ENCODE measurements around the gene MOGAT1.

Gene MOGAT1

DNA sequence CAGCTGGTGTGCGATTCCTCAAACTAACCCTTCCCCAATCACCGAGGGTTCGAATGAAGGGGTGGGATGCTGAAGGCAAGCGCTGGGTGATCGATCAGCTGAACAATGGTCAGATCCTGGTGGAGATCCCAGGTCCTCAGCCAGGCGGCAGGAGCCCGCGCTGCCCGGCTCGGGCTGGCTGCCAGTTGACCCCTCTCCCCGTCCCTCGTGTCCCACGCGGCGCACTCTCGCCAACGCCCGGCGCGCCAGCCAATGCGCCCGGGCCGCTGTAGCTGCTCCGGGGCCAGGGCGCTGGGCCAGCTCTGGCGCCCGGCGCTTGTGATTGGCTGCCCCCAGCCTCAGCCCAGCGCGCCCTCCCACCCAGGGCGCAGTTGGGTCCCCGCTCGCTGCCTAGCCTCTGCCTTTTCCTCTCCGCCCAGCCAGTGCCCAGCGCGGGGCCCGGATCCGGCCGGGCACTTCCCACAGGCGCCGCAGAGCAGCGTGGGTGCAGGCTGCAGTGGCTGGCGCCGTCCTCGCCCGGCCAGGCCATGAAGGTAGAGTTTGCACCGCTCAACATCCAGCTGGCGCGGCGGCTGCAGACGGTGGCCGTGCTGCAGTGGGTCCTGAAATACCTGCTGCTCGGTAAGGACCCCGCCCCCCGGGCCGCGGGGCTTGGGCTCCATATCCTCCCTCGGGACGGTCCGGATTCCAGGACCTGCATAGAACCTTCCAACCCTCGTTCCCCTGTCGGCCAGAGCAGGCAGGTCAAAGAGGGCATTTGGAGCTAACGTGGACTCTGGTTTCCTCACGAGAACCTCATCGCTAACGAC, at the start of gene MOGAT1:
MOGAT1 (plus strand) TSS at position 400 of the 809 bp plus-strand sequence; CDS start at position 528, 128 bp downstream.
- no peak for DNase-seq (ENCODE audit: low read depth, low spot score)

GRCh38 chr2:222621893-222622292, 49.6 kb upstream of the MOGAT1 start:
- DNase-seq (ENCODE audit: low read depth, low spot score): no peak

- no peak for DNase-seq (ENCODE audit: low read depth, low spot score)
These were observed 48.5 kb upstream of the MOGAT1 start for GRCh38 chr2:222622910-222623309.

DNA sequence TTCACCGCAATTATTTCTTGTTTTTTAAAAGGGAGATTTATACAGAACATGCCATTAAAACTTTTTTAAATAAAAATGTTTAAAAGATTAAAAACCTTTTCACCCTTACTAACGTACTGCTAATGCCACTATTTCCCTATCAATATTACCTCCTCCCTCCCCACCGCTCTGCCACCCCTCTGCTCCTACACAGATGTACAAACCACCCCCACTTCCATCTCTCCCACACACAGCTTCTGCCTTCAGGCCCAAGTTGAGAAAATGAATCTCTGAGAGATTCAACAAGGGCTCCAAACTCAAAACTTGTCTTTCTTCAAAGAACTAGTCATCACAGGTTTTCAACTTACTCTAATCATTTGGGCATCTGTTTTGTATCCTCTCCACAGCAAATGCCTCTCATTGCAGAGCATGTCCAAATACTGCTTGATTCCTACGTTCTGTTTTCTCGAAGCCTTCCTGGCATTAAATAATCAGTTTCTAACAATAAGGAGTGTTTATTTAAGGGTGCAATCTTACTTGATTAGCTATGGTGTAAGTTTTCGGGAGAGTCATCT, 47.6 kb upstream of the MOGAT1 start:
- no peak for DNase-seq (ENCODE audit: low read depth, low spot score)

GRCh38 chr2:222627764-222628163, 43.7 kb upstream of the MOGAT1 start:
- no peak for DNase-seq (ENCODE audit: low read depth, low spot score)

- no peak for DNase-seq (ENCODE audit: low read depth, low spot score)
These were observed 36.2 kb upstream of the MOGAT1 start for GRCh38 chr2:222635295-222635694.

- no peak for DNase-seq (ENCODE audit: low read depth, low spot score)
These were observed 34.4 kb upstream of the MOGAT1 start for GRCh38 chr2:222637067-222637466.

- no peak for DNase-seq (ENCODE audit: low read depth, low spot score)
These were observed 30.1 kb upstream of the MOGAT1 start for GRCh38 chr2:222641336-222641735.

- no peak for DNase-seq (ENCODE audit: low read depth, low spot score)
These were observed 28.3 kb upstream of the MOGAT1 start for GRCh38 chr2:222643134-222643533.

DNA sequence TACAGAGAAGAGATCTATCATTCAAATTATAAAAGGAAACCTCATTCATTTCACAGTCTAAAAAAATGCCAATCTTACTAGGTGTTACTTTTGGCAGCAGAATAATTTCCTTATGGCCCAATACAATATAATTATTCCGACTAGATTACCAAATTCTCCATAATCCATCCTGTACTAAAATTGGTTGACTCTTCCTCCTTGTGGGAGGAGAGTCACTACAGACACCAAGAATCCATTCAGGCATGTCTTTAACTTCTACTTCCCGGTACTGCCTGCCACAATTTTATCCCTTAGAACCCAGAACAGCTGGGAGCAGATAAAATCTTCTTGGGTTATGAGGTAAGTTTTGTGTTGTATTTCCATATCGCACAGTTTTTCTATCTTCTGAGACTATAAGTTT, 25.4 kb upstream of the MOGAT1 start:
- no peak for DNase-seq (ENCODE audit: low read depth, low spot score)

- DNase-seq (ENCODE audit: low read depth, low spot score): no peak
These were observed 21.7 kb upstream of the MOGAT1 start for GRCh38 chr2:222649801-222650200.

DNA sequence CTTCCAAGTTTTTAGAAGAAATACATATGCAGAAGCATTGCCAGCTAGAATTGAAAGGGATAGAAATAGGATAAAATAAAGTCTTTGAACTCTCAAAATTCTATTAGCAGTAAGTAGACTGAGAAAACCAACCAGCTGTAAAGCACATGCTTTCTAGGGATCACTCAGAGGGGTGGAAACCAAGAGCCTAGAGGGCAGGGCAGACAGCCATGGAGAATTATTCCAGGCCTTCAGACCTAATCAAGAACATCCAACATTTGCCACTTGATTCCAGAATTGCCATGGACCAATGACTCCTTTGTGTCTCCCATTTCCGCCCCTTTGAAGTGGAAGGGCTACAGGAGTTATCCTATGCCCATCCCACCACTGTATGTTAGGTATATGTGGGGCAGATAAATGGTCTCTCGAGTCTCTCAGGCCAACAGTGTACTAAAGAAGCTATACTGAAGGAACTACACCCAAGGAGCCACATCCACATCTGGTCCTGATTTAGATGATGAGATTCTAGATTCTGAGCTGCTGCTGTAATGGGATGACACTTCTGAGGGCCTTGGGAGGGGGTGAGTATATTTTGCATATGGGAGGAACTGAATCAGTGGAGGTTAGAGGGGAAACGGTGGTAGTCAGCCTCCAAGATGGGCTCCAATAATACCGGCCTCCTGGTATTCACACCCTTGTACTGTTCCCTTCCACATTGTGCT, 19.6 kb upstream of the MOGAT1 start:
- DNase-seq (ENCODE audit: low read depth, low spot score): no peak

- DNase-seq (ENCODE audit: low read depth, low spot score): no peak
These were observed 18.8 kb upstream of the MOGAT1 start for GRCh38 chr2:222652491-222653255.

DNA sequence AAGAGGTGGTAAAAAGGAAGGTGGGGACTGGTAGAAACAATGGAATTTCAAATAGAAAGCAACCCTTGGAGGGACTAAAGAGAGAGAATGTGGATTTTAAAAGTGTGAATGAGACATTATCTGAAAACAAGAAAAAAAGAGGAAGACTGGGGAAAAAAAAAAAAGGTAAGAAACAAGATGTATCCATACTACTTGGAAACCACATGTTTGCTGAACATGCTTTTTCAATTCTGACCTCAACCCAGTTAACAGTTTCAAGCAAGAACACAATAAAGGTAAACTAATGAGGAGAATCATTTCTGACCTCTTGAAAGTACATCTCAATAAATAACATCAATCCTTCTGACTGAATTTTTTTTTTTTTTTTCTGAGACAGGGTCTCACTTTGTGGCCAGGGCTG, 18.2 kb upstream of the MOGAT1 start:
- no peak for DNase-seq (ENCODE audit: low read depth, low spot score)

DNA sequence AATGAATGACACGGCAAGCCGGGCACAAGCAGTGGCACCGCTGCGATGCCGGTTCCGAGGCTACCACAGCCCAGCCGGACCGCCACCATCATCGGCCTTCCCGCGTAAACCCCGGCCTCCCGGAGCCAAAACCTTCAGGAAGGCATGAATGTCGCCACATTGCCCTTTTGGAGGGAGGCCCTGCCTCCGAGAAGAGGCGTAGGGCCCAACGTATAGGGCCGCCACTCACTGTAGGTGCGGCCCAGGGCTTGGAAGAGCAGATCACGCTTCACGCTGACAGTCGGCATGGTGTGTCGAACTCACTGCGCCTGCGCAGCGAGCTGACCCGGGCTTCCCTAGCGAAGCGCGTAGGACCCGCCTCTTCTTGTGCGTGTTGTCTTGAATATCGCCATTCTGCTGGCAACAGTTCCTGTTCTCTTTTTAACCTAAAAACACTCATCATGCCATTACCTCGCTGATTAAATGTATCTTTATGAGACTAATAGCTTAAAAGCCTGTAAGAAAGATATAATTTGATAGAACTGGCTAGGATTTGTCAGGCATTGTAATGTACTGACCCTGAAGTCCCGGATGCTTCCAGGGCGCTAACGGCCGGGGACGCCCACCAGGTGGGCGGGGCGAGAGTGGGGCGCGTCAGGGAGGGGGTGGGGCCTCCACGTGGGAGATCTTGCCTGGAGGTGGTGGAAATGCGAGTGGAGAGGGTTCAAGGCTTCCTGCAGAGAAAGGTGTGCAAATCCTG, 15.5 kb upstream of the MOGAT1 start, which contains the start of gene FARSB:
FARSB (minus strand) TSS at position 306 of the 739 bp plus-strand sequence; CDS start at position 287, 19 bp downstream.
- DNase-seq (ENCODE audit: low read depth, low spot score): peak; percentile 74

GRCh38 chr2:222656526-222657446, 14.7 kb upstream of the MOGAT1 start:
- no peak for DNase-seq (ENCODE audit: low read depth, low spot score)

- no peak for DNase-seq (ENCODE audit: low read depth, low spot score)
These were observed 8.0 kb upstream of the MOGAT1 start for GRCh38 chr2:222663479-222663878.

DNA sequence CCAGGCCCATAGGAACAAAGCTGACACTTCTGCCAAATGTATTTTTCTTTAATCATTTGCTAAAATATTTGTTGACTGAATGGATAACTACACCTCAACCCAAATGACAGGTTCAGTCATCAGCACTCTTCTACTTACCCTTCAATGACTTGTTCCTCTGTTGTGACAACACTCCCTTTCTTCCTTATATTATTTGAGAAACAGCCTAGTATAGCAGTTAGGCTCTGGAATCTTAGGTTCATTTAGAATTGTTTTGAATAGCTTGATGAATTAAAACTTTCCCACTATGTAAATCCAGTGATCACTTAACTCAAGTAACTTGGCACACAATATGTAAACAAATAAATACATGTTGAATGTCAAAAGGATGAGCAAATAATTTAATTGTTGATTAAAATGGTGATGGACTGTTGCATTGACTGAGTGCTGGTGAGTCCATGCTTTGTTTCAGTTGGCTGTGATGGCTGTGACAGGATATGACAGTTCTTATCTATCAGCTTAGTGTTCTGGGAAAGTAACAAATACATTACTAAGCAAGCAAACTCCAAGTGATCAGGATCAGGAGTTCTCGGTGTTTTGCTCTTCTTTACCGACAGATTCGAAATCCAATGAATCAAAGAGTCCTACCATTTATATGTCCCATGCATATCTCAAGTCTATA, 2.8 kb upstream of the MOGAT1 start:
- no peak for DNase-seq (ENCODE audit: low read depth, low spot score)

- no peak for DNase-seq (ENCODE audit: low read depth, low spot score)
These were observed 2.1 kb upstream of the MOGAT1 start for GRCh38 chr2:222669353-222669752.
